ENCODE results near the gene PSMA6. TPM values are rescaled to one million over a fixed set of nuclear protein-coding genes. Genes with fewer than 3 reads are reported as not detected.

PSMA6 gene
- total and polyA plus RNA-seq, 2 of the 13 experiments (the other 11 are each of a cell fraction or from before 2014, with no cell fraction given) = 525 to 1,109 TPM

- TF ChIP-seq ZNF224 (CRISPR knock-in tag; IDR thresholded peaks at IDR 0.05) (no peak), ZNF749 (CRISPR knock-in tag; IDR thresholded peaks at IDR 0.05; ENCODE audit: borderline replicate concordance) (no peak), ELF1 (CRISPR knock-in tag; IDR thresholded peaks at IDR 0.05) (peak; percentile 35), IKZF1 (IDR thresholded peaks at IDR 0.05) (no peak), ZNF264 (CRISPR knock-in tag; IDR thresholded peaks at IDR 0.05) (peak; percentile 69; the same call in 1 of the 2 replicates), KAT7 (CRISPR knock-in tag; IDR thresholded peaks at IDR 0.05; ENCODE audit: borderline replicate concordance) (no peak), ZNF263 (CRISPR knock-in tag; IDR thresholded peaks at IDR 0.05) (peak; percentile 41; the same call in 1 of the 2 replicates), IRF2 (CRISPR knock-in tag; IDR thresholded peaks at IDR 0.05) (peak; percentile 82), ATF6 (CRISPR knock-in tag; conservative IDR thresholded peaks at IDR 0.05) (0 out of 2 replicates have a peak, but pooled peaks have one; percentile 21), ZNF335 (CRISPR knock-in tag; IDR thresholded peaks at IDR 0.05) (no peak), ZNF557 (CRISPR knock-in tag; IDR thresholded peaks at IDR 0.05) (peak; percentile 32; the same call in 1 of the 2 replicates), SAP130 (CRISPR knock-in tag; IDR thresholded peaks at IDR 0.05; ENCODE audit: low read depth) (peak; percentile 76), ZNF543 (CRISPR knock-in tag; IDR thresholded peaks at IDR 0.05) (peak; percentile 15; the same call in 1 of the 2 replicates), ZNF629 (CRISPR knock-in tag; conservative IDR thresholded peaks at IDR 0.05) (0 out of 2 replicates have a peak, but pooled peaks have one; percentile 2), ZNF441 (CRISPR knock-in tag; IDR thresholded peaks at IDR 0.05; ENCODE audit: borderline replicate concordance) (no peak), ARID5B (CRISPR knock-in tag; IDR thresholded peaks at IDR 0.05) (peak; percentile 91), ARHGAP35 (CRISPR knock-in tag; IDR thresholded peaks at IDR 0.05; ENCODE audit: borderline replicate concordance) (no peak), ZNF790 (CRISPR knock-in tag; IDR thresholded peaks at IDR 0.05; ENCODE audit: borderline replicate concordance) (no peak), ZNF235 (CRISPR knock-in tag; IDR thresholded peaks at IDR 0.05; ENCODE audit: borderline replicate concordance) (peak; percentile 62; the same call in 1 of the 2 replicates), TCF12 (IDR thresholded peaks at IDR 0.05) (no peak), TCF12 (CRISPR knock-in tag; IDR thresholded peaks at IDR 0.05) (no peak), GABPA (IDR thresholded peaks at IDR 0.05; ENCODE audit: low read depth, low read length) (no peak), GABPA (CRISPR knock-in tag; IDR thresholded peaks at IDR 0.05; ENCODE audit: low read depth) (no peak)
These were observed 43.4 kb downstream of the PSMA6 start (continued) for GRCh38 chr14:35335388-35336092.
